T-helper 2 cell (primary cell): ENCODE measurements around the gene IL1F10.

Experiments
- DNase-seq, 5 experiments: peaks; one replicate each; pipeline versions ENCODE4 v3.0.0 to v3.0.0-alpha.2; 2012 to 2022
- total RNA-seq, 2 donors: gene quantifications; one replicate each; lab custom pipeline; 2026; lab: John Stamatoyannopoulos, UW

Gene IL1F10
- total RNA-seq = 0 reads per million in 2 donors

- DNase-seq = no peak
Measured at GRCh38 chr2:113067681-113068080, at the start of gene IL1F10. Gene IL1F10 (plus strand): TSS chr2:113067970. CDS start chr2:113072739, 4,769 bp downstream.

- no peak for DNase-seq
Measured at GRCh38 chr2:113018509-113018908, 49.3 kb upstream of the IL1F10 start.

- DNase-seq = no peak
Measured at GRCh38 chr2:113021312-113021711, 46.5 kb upstream of the IL1F10 start.

- no peak for DNase-seq
Measured at GRCh38 chr2:113024764-113025163, 43.0 kb upstream of the IL1F10 start.

- no peak for DNase-seq
Measured at GRCh38 chr2:113025737-113026136, 42.0 kb upstream of the IL1F10 start.

GRCh38 chr2:113027691-113028090, 40.1 kb upstream of the IL1F10 start:
- DNase-seq = no peak

- no peak for DNase-seq
Measured at GRCh38 chr2:113028112-113028511, 39.7 kb upstream of the IL1F10 start.

GRCh38 chr2:113032737-113033136, 35.0 kb upstream of the IL1F10 start:
- DNase-seq = no peak

GRCh38 chr2:113034016-113034415, 33.8 kb upstream of the IL1F10 start:
- DNase-seq = no peak

GRCh38 chr2:113036763-113037162, 31.0 kb upstream of the IL1F10 start:
- no peak for DNase-seq

GRCh38 chr2:113038291-113038690, 29.5 kb upstream of the IL1F10 start:
- no peak for DNase-seq

- no peak for DNase-seq
Measured at GRCh38 chr2:113039158-113039557, 28.6 kb upstream of the IL1F10 start.

GRCh38 chr2:113039719-113040118, 28.1 kb upstream of the IL1F10 start:
- no peak for DNase-seq

GRCh38 chr2:113041871-113042270, 25.9 kb upstream of the IL1F10 start:
- no peak for DNase-seq

GRCh38 chr2:113046465-113046864, 21.3 kb upstream of the IL1F10 start:
- DNase-seq = no peak

GRCh38 chr2:113050921-113051895, 16.6 kb upstream of the IL1F10 start:
- DNase-seq = no peak

- no peak for DNase-seq
Measured at GRCh38 chr2:113052396-113052917, 15.3 kb upstream of the IL1F10 start, which contains the start of gene IL36B. Gene IL36B (minus strand): TSS chr2:113052867.

GRCh38 chr2:113053666-113054065, 14.1 kb upstream of the IL1F10 start:
- no peak for DNase-seq

- no peak for DNase-seq
Measured at GRCh38 chr2:113054066-113054465, 13.7 kb upstream of the IL1F10 start.

- no peak for DNase-seq
Measured at GRCh38 chr2:113056521-113056920, 11.2 kb upstream of the IL1F10 start.

GRCh38 chr2:113057117-113057516, 10.7 kb upstream of the IL1F10 start:
- DNase-seq = no peak

- no peak for DNase-seq
Measured at GRCh38 chr2:113058411-113058994, 9.3 kb upstream of the IL1F10 start.
